IMR-90 (cell line): ENCODE results near the gene BAHD1. TPM values are rescaled to one million over a fixed set of nuclear protein-coding genes. Genes with fewer than 3 reads are reported as not detected.

Experiments
- ATAC-seq: fragments of 200-7000 bp; cut with Tn5 transposase; 2 replicates; pipeline ENCODE4 v1.9.1; 2020; ENCODE audit warnings: low read depth, mild to moderate bottlenecking, moderate library complexity
- BruUV-seq: library from RNA; stranded (reverse); fragments of 400-500 nt; replicated peaks from 2 replicates; lab custom pipeline; 2021; lab: Mats Ljungman, UMichigan
- CTCF ChIA-PET: fragments of 300-600 bp; formaldehyde crosslinking; extraction: SDS; loops from one replicate; lab custom pipeline; 2021; ENCODE audit warnings: antibody characterized with exemption; lab: Yijun Ruan, JAX
- POLR2A ChIA-PET: fragments of 300-600 bp; sonication (Branson Sonifier 250); formaldehyde crosslinking; loops from one replicate; lab custom pipeline; 2022; ENCODE audit warnings: antibody characterized with exemption; ENCODE audit not compliant: unreplicated experiment; lab: Charles Lee
- DNase-seq: peaks from one replicate; pipeline ENCODE4 v3.0.0; 2013
- H2AFZ ChIP-seq: replicated peaks from 2 replicates; pipeline ENCODE3; 2013; ENCODE audit warnings: low read length, mild to moderate bottlenecking; ENCODE audit not compliant: poor library complexity
- H2AK5ac ChIP-seq: 2 replicates; pipeline ENCODE4 v1.6.1; 2013; ENCODE audit warnings: low read depth, low read length, inconsistent platforms
- H2AK9ac ChIP-seq: replicated peaks from 2 replicates; pipeline ENCODE3; 2013; ENCODE audit warnings: mild to moderate bottlenecking, low read depth, low read length, moderate library complexity; ENCODE audit not compliant: poor library complexity
- H2BK120ac ChIP-seq: 2 replicates; pipeline ENCODE4 v1.6.1; 2013; ENCODE audit warnings: low read depth, low read length, inconsistent platforms
- H2BK15ac ChIP-seq: 3 replicates; pipeline ENCODE4 v1.6.1; 2013; ENCODE audit warnings: low read depth, low read length, inconsistent platforms
- H2BK20ac ChIP-seq: 2 replicates; pipeline ENCODE4 v1.6.1; 2013; ENCODE audit warnings: low read depth, mild to moderate bottlenecking, inconsistent platforms, low read length, moderate library complexity
- H2BK5ac ChIP-seq: 2 replicates; pipeline ENCODE4 v1.6.1; 2013; ENCODE audit warnings: mild to moderate bottlenecking, low read depth, low read length, inconsistent platforms; ENCODE audit not compliant: poor library complexity, severe bottlenecking
- H3K14ac ChIP-seq: replicated peaks from 2 replicates; pipeline ENCODE4 v1.6.1; 2013; ENCODE audit warnings: low read depth, low read length, inconsistent platforms
- H3K18ac ChIP-seq: 2 replicates; pipeline ENCODE4 v1.6.1; 2013; ENCODE audit warnings: low read depth, low read length, control low read depth
- H3K23ac ChIP-seq: 2 replicates; pipeline ENCODE4 v1.6.1; 2013; ENCODE audit warnings: low read depth, low read length, inconsistent platforms
- H3K27ac ChIP-seq: 2 replicates; pipeline ENCODE4 v1.5.1; 2013; ENCODE audit warnings: mild to moderate bottlenecking, control low read depth, low read length; ENCODE audit not compliant: insufficient read depth
- H3K27me3 ChIP-seq: 2 replicates; pipeline ENCODE4 v1.6.1; 2013; ENCODE audit warnings: low read length; ENCODE audit not compliant: control insufficient read depth, insufficient read depth
- H3K36me3 ChIP-seq: 2 replicates; pipeline ENCODE4 v1.6.1; 2013; ENCODE audit warnings: low read length, mixed read lengths; ENCODE audit not compliant: control insufficient read depth, insufficient read depth
- H3K4ac ChIP-seq: 2 replicates; pipeline ENCODE4 v1.6.1; 2013; ENCODE audit warnings: low read depth, low read length, inconsistent platforms
- H3K4me1 ChIP-seq: 2 replicates; pipeline ENCODE4 v1.6.1; 2013; ENCODE audit warnings: low read length, mixed read lengths; ENCODE audit not compliant: control insufficient read depth, insufficient read depth
- H3K4me2 ChIP-seq: 2 replicates; pipeline ENCODE4 v1.6.1; 2013; ENCODE audit warnings: low read depth, mild to moderate bottlenecking, control low read depth, low read length, moderate library complexity
- H3K4me3 ChIP-seq: 2 replicates; pipeline ENCODE4 v1.5.1; 2013; ENCODE audit warnings: low read depth, mild to moderate bottlenecking, control low read depth, low read length, moderate library complexity; ENCODE audit not compliant: insufficient read depth
- H3K56ac ChIP-seq: 2 replicates; pipeline ENCODE4 v1.6.1; 2013; ENCODE audit warnings: low read length, inconsistent platforms; ENCODE audit not compliant: insufficient read depth; ENCODE audit errors: extremely low read depth
- H3K79me1 ChIP-seq, 2 experiments: 2 replicates each; pipeline ENCODE4 v1.6.1; 2013; ENCODE audit warnings: low read length in 2 of 2, inconsistent platforms in 1 of 2, low read depth in 1 of 2
- H3K9ac ChIP-seq: 2 replicates; pipeline ENCODE4 v1.6.1; 2013; ENCODE audit warnings: low read depth, low read length, control low read depth
- H3K9me1 ChIP-seq: 2 replicates; pipeline ENCODE4 v1.6.1; 2013; ENCODE audit warnings: low read length, inconsistent platforms; ENCODE audit not compliant: insufficient read depth
- H3K9me3 ChIP-seq: 2 replicates; pipeline ENCODE4 v1.6.1; 2013; ENCODE audit warnings: low read length; ENCODE audit not compliant: control insufficient read depth, insufficient read depth
- H4K20me1 ChIP-seq: 2 replicates; pipeline ENCODE4 v1.6.1; 2013; ENCODE audit warnings: low read length, inconsistent platforms; ENCODE audit not compliant: insufficient read depth
- H4K5ac ChIP-seq: 2 replicates; pipeline ENCODE4 v1.6.1; 2013; ENCODE audit warnings: mild to moderate bottlenecking, low read depth, low read length, control low read depth
- H4K8ac ChIP-seq, 2 experiments: 2 replicates each; pipeline ENCODE4 v1.6.1; 2013; ENCODE audit warnings: low read depth in 2 of 2, low read length in 2 of 2, control low read depth in 1 of 2, inconsistent platforms in 1 of 2
- H4K91ac ChIP-seq: 2 replicates; pipeline ENCODE4 v1.6.1; 2013; ENCODE audit warnings: low read depth, low read length, inconsistent platforms; ENCODE audit not compliant: insufficient read depth
- BHLHE40 ChIP-seq: fragments of 150-350 bp; IDR thresholded peaks from 2 replicates; pipeline ENCODE4 v1.6.1; 2016; ENCODE audit warnings: mild to moderate bottlenecking, low read depth, low read length
- CEBPB ChIP-seq: IDR thresholded peaks from 2 replicates; pipeline ENCODE4 v1.6.1; 2012; ENCODE audit warnings: low read depth, low read length, improper control_type of control experiment
- CHD1 ChIP-seq: IDR thresholded peaks from 2 replicates; pipeline ENCODE4 v1.6.1; 2012; ENCODE audit warnings: low read depth, low read length, improper control_type of control experiment
- CTCF ChIP-seq: conservative IDR thresholded peaks from 2 replicates; pipeline ENCODE4 v1.5.1; 2012; ENCODE audit warnings: mild to moderate bottlenecking, low read depth, low read length, improper control_type of control experiment
- ELK1 ChIP-seq: fragments of 150-350 bp; IDR thresholded peaks from 2 replicates; pipeline ENCODE4 v1.6.1; 2016; ENCODE audit warnings: low read depth, mild to moderate bottlenecking, low read length, moderate library complexity, borderline replicate concordance
- FOS ChIP-seq: fragments of 150-350 bp; IDR thresholded peaks from 2 replicates; pipeline ENCODE4 v1.6.1; 2016; ENCODE audit warnings: low read depth, low read length
- MAFK ChIP-seq: IDR thresholded peaks from 2 replicates; pipeline ENCODE4 v1.6.1; 2012; ENCODE audit warnings: low read depth, low read length, improper control_type of control experiment
- MAZ ChIP-seq: IDR thresholded peaks from 2 replicates; pipeline ENCODE4 v1.6.1; 2012; ENCODE audit warnings: low read depth, mild to moderate bottlenecking, low read length, improper control_type of control experiment, moderate library complexity, borderline replicate concordance
- MXI1 ChIP-seq: IDR thresholded peaks from 2 replicates; pipeline ENCODE4 v1.6.1; 2012; ENCODE audit warnings: low read depth, mild to moderate bottlenecking, low read length, moderate library complexity, borderline replicate concordance
- NFE2L2 ChIP-seq: fragments of 150-350 bp; IDR thresholded peaks from 2 replicates; pipeline ENCODE4 v1.6.1; 2016; ENCODE audit warnings: low read depth, mild to moderate bottlenecking, low read length
- POLR2A ChIP-seq: IDR thresholded peaks from 2 replicates; pipeline ENCODE4 v1.6.1; 2012; ENCODE audit warnings: mild to moderate bottlenecking, low read depth, low read length
- RAD21 ChIP-seq: IDR thresholded peaks from 2 replicates; pipeline ENCODE4 v1.6.1; 2012; ENCODE audit warnings: low read length, improper control_type of control experiment
- RFX5 ChIP-seq: IDR thresholded peaks from 2 replicates; pipeline ENCODE4 v1.8.0; 2012; ENCODE audit warnings: low read depth, mild to moderate bottlenecking, low read length, moderate library complexity
- SMC3 ChIP-seq: fragments of 150-350 bp; IDR thresholded peaks from 2 replicates; pipeline ENCODE4 v1.6.1; 2016; ENCODE audit warnings: low read depth, mild to moderate bottlenecking, antibody characterized with exemption, low read length, moderate library complexity
- USF2 ChIP-seq: fragments of 150-350 bp; IDR thresholded peaks from 2 replicates; pipeline ENCODE4 v1.6.1; 2017; ENCODE audit warnings: mild to moderate bottlenecking, antibody characterized with exemption, low read length, low read depth
- dilution Hi-C: fragments of 300-500 bp; cut with HindIII; formaldehyde crosslinking; loops from one replicate; pipeline ENCODE4 v1.14.3; 2018; ENCODE audit warnings: low sequenced_read_pairs; ENCODE audit not compliant: unreplicated experiment
- in situ Hi-C: fragments of 300-500 bp; cut with MboI; formaldehyde crosslinking; loops from 3 replicates; pipeline ENCODE4 v1.14.3; 2019; ENCODE audit warnings: low sequenced_read_pairs, inconsistent platforms, mixed read lengths
- intact Hi-C: fragments of 100-400 bp; cut with micrococcal nuclease; formaldehyde crosslinking; loops from 2 replicates; pipeline ENCODE4 v1.10.0; 2022
- polyA plus RNA-seq, 3 experiments: library from polyadenylated mRNA; depleted of rRNA; stranded (reverse); fragments of >200 nt; gene quantifications; 2 replicates each; pipeline ENCODE4 v1.2.3, GENCODE V29; 2012; ENCODE audit warnings: low replicate concordance in 1 of 3
- total RNA-seq: library from RNA; depleted of rRNA; stranded (reverse); fragments of >200 nt; gene quantifications from 2 replicates; pipeline ENCODE4 v1.2.3, GENCODE V29; 2012

Gene BAHD1
- total and polyA plus RNA-seq, 2 of the 4 experiments (the other 2 are of a cell fraction): 3.0 to 8.7 TPM

- Histone ChIP-seq H3K79me1 (no peaks in the 10 kb centered on the region), H3K36me3 (no peaks in the 10 kb centered on the region), H4K5ac (no peak overlapping the region), H3K9me1 (no peaks in the 10 kb centered on the region), H3K27me3 (peaks cover 47% of the 10 kb centered on the region), H4K8ac (no peak overlapping the region), H3K14ac (no peak overlapping the region), H2AK9ac (no peak overlapping the region), H2BK20ac (no peak overlapping the region), H2BK15ac (no peak overlapping the region), H3K27ac (no peak overlapping the region), H3K23ac (no peak overlapping the region), H4K91ac (no peak overlapping the region), H3K4me2 (no peak overlapping the region), H2AFZ (no peak overlapping the region), H3K9ac (no peak overlapping the region), H3K9me3 (peaks cover 5% of the 10 kb centered on the region; the same call in 1 of the 2 replicates), H4K20me1 (no peaks in the 10 kb centered on the region), H3K18ac (no peak overlapping the region), H3K4me1 (no peaks in the 10 kb centered on the region), H2BK120ac (no peak overlapping the region), H3K56ac (no peak overlapping the region), H2BK5ac (no peak overlapping the region), H3K4me3 (no peak overlapping the region), H2AK5ac (no peak overlapping the region), H3K4ac (no peak overlapping the region)
- DNase-seq (no peak), ATAC-seq (no peak)
- ChIA-PET POLR2A (no interaction called here), CTCF (no interaction called here)
- dilution Hi-C loops: no loop called here
- intact Hi-C loops: no loop called here
- no peak for TF ChIP-seq NFE2L2
- no peak for TF ChIP-seq RAD21
- TF ChIP-seq POLR2A: no peak
- TF ChIP-seq CTCF: no peak
- no peak for TF ChIP-seq ELK1
- TF ChIP-seq CEBPB: no peak
- TF ChIP-seq RFX5: no peak
- TF ChIP-seq MAZ: no peak
- no peak for TF ChIP-seq FOS
- no peak for TF ChIP-seq USF2
- TF ChIP-seq BHLHE40: no peak
- no peak for TF ChIP-seq MXI1
- no peak for TF ChIP-seq MAFK
- TF ChIP-seq SMC3: no peak
- TF ChIP-seq CHD1: no peak
- BruUV-seq: no TSS peak
- in situ Hi-C loops: no loop called here
Measured at GRCh38 chr15:40479024-40479423, 38.3 kb downstream of the BAHD1 start.
